Stimulated activated CD4-positive, alpha-beta T cell treated with anti-CD3 and anti-CD28 coated beads, Interleukin-1b, Interleukin-23, amount 100 ng/mL, for 48 hours (primary cell): ENCODE data around the gene ASTN2.
"Not testable (repeated sequence)": the region's sequence is repeated elsewhere in the genome, so short reads cannot be mapped to it uniquely, and the experiment has no call there.

ENCODE experiments used
- DNase-seq: peaks from one replicate; pipeline ENCODE4 v3.0.0-alpha.2; 2020

ASTN2 gene

GRCh38 chr9:117098331-117098730 lies 316.5 kb downstream of the ASTN2 start:
- DNase-seq, result no peak

GRCh38 chr9:117097761-117098160 lies 317.1 kb downstream of the ASTN2 start:
- no peak for DNase-seq

GRCh38 chr9:117096138-117096537 lies 318.7 kb downstream of the ASTN2 start:
- DNase-seq, result no peak

- no peak for DNase-seq
These were observed 319.8 kb downstream of the ASTN2 start for GRCh38 chr9:117095081-117095480.

- no peak for DNase-seq
These were observed 320.7 kb downstream of the ASTN2 start for GRCh38 chr9:117093891-117094844.

GRCh38 chr9:117092582-117092981 lies 322.3 kb downstream of the ASTN2 start:
- no peak for DNase-seq

GRCh38 chr9:117091529-117091928 lies 323.3 kb downstream of the ASTN2 start:
- DNase-seq, result no peak

- DNase-seq, result no peak
These were observed 326.1 kb downstream of the ASTN2 start for GRCh38 chr9:117088786-117089185.

- no peak for DNase-seq
These were observed 326.7 kb downstream of the ASTN2 start for GRCh38 chr9:117088140-117088539.

GRCh38 chr9:117084221-117084620 lies 330.6 kb downstream of the ASTN2 start:
- no peak for DNase-seq

GRCh38 chr9:117083559-117083958 lies 331.3 kb downstream of the ASTN2 start:
- no peak for DNase-seq

- no peak for DNase-seq
These were observed 333.1 kb downstream of the ASTN2 start for GRCh38 chr9:117081641-117082317.

- no peak for DNase-seq
These were observed 334.0 kb downstream of the ASTN2 start for GRCh38 chr9:117080765-117081390.

- no peak for DNase-seq
These were observed 338.1 kb downstream of the ASTN2 start for GRCh38 chr9:117076571-117077290.

GRCh38 chr9:117075636-117076035 lies 339.2 kb downstream of the ASTN2 start:
- DNase-seq, result no peak

GRCh38 chr9:117074784-117075520 lies 339.9 kb downstream of the ASTN2 start:
- no peak for DNase-seq

GRCh38 chr9:117074342-117074662 lies 340.6 kb downstream of the ASTN2 start:
- no peak for DNase-seq

GRCh38 chr9:117073539-117074341 lies 341.1 kb downstream of the ASTN2 start:
- DNase-seq, result no peak

GRCh38 chr9:117073071-117073470 lies 341.8 kb downstream of the ASTN2 start:
- DNase-seq, result no peak

GRCh38 chr9:117072216-117072615 lies 342.6 kb downstream of the ASTN2 start:
- no peak for DNase-seq

- DNase-seq, result not testable (repeated sequence)
These were observed 343.1 kb downstream of the ASTN2 start for GRCh38 chr9:117071673-117072207.
